HT1080 (cell line): ENCODE data around the gene FRAT1. TPM values are rescaled to one million over a fixed set of nuclear protein-coding genes. Genes with fewer than 3 reads are reported as not detected.
"Not testable (repeated sequence)": the region's sequence is repeated elsewhere in the genome, so short reads cannot be mapped to it uniquely, and the experiment has no call there.

Experiments used
- DNase-seq: peaks from one replicate; pipeline ENCODE4 v3.0.0-alpha.2; 2015; ENCODE audit warnings: low read depth
- polyA plus RNA-seq, 2 experiments: library from polyadenylated mRNA; depleted of rRNA; stranded (reverse); fragments of >200 nt; gene quantifications; 2 replicates each; pipeline ENCODE4 v1.2.3, GENCODE V29; 2015
- total RNA-seq: library from RNA; depleted of rRNA; stranded (reverse); fragments of >200 nt; shearing (Covaris generic); gene quantifications from 2 replicates; pipeline ENCODE4 v1.2.3, GENCODE V29; 2014; rRNA removed

FRAT1 gene, protein sequence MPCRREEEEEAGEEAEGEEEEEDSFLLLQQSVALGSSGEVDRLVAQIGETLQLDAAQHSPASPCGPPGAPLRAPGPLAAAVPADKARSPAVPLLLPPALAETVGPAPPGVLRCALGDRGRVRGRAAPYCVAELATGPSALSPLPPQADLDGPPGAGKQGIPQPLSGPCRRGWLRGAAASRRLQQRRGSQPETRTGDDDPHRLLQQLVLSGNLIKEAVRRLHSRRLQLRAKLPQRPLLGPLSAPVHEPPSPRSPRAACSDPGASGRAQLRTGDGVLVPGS
- total RNA-seq: 3.3 and 4.3 TPM in 2 replicates
- 3.2 and 3.4 TPM in 2 replicates for polyA plus RNA-seq (2015; cell fraction: cytosol; rRNA removed)
- 2.0 and 3.1 TPM in 2 replicates for polyA plus RNA-seq (2015; cell fraction: nucleus; rRNA removed)

DNA sequence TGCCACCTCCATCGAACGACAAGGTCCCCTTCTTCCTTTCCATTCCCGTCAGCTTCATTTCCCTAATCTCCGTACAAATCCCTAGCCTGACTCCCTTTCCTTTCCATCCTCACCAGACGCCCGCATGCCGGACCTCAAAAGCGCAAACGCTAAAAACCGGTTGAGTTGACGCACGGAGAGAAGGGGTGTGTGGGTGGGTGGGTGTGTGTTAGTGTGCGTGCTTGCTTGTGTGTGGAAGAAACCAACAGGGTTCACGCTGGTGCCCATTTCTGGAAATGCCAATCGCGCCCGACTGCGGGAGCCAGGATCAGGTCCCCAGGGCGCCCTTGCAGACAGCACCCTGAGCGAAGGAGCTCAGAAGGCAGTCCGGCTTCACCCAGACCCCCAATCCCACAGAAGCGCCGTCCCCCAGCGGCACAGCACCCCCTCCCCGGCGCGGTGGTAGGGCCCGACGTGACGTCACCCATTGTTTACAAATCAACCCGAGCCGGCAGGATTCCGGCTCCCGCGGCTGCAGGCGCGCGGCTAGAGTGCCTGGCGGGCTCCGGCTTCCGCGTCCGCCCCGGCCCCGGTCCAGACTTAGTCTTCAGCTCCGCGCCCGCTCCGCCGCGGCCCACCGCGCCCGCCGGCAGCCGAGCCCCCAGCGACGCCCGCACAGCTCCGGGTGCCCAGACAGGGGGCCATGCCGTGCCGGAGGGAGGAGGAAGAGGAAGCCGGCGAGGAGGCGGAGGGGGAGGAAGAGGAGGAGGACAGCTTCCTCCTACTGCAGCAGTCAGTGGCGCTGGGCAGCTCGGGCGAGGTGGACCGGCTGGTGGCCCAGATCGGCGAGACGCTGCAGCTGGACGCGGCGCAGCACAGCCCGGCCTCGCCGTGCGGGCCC is at the start of gene FRAT1:
Gene FRAT1, plus strand, starts transcription at position 500 of the 880 bp plus-strand sequence. Its CDS starts 183 bp downstream, at position 683.
- peak; percentile 77 for DNase-seq

DNA sequence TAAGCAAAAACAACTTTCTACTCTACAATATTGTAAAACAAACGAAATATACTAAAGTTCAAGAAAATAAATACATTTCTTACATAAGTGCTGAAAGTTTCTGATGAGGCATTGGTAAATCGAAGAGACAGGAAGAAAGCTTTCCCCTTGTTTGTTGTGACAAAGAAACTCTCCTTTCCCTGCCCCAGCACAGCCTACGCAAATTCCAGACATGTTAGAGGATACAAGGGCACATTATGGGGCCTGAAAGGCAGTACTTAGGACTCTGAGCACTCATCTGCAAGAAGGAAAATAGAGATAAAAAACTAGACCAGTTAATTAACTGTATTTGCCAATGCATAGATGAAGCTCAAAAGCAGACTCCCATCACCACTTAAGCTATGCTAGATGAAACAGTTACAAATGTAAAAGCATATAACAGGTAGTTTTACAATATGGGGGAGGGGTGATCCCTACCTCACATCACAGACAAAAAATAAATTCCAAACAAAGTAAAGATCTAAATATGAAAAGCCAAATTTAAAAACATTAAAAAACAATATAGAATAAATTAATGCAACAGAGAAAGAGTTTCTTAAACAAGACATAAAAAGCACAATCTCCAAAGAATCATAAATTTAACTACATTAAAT is 48.4 kb upstream of the FRAT1 start:
- no peak for DNase-seq

DNA sequence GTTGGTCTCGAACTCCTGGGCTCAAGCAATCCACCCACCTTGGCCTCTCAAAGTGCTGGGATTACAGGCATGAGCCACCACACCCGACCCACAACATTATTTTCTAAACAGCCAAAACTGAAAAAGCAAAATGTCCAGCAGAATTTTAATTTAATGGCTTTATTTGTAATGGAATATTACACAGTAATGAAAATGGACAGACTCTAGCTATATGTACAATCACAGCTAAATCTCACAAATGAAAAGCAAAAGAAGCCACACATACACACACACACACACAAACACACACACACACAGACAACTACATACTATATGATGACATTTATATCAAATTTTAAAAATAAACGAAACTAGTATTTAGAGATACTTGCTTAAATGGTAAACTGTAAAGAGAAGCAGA is 45.4 kb upstream of the FRAT1 start:
- DNase-seq: no peak

DNA sequence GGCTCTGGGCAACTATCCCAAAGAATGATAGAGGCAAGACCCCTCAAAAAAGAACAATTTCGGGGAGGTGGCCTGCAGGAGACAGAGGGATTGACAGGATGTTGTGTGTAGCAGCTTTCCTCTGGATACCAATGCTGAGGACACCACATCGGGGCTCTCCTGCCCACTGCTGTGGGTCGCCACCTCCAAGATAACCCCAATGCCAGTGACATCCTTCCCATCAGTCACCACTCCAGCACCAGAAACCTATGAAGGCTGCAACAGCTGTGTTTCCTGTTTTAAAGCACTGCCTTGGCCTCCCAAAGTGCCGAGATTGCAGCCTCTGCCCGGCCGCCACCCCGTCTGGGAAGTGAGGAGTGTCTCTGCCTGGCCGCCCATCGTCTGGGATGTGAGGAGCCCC is 44.2 kb upstream of the FRAT1 start:
- no peak for DNase-seq

DNA sequence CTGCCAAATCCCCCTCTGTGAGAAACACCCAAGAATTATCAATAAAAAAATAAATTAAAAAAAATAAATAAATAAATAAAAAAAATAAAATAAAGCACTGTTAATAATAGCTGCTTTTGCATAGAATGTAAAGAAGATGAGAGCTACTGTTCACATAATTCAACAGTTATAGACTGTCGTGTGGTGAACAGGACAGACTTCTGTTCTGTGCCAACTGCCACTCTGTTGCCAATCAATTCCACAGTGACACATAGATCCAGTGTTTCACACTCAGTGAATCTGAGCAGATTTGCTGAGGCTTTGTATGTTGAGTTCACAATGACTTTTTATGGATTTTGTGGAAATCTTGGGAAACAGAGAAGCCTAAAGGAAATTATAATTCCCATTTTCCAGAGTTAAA is 41.5 kb upstream of the FRAT1 start:
- DNase-seq: no peak

DNA sequence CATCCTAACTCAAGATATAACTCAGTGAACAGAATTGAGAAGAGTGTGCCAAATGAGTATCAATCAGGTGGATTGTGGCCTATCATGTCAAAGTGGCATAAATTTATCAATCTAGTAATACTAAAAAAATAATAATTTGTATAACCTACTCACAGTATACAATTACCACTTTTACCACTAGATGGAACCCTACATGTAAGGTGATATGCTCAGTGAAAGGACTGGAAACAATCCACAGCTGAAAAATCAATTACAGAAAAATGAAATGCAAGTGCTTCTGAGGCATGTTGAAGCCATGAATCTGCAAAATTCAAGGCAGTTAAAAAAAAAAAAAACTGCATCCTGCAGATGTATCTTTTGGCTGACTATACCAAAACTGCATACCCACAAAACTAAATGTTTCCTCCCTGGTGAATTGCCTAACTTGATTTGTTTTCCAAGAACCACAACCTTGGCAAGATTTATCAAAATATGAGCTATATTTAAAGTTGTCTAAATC is 40.5 kb upstream of the FRAT1 start:
- DNase-seq: peak; percentile 60

DNA sequence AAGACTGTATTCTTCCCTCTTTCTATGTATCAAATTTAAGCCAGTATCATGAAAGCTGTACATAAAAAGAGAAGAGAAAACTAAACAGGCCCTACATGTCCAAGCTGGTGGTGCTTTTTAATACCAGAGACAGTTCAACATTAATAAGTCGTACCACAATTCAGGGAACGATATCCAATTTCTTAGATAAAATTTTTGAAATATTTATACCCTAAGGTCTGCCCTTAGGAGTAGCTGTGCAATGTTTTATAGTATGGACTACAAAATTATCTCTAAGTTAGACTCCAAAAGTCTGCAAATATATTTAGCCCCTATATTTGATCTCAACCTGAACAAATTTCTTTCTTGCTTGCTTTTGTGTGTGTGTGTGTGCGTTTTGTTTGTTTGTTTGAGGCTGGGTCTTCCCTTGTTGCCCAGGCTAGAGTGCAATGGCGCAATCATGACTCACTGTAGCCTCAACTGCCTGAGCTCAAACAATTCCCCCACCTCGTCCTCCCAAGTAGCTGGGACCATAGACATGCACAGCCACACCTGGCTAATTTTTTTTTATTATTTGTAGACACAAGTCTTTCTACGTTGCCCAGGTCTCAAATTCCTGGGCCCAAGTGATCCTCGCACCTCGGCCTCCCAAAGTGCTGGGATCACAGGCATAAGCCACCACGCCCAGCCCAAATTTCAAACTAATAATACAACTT is 39.8 kb upstream of the FRAT1 start:
- DNase-seq: peak; percentile 19

DNA sequence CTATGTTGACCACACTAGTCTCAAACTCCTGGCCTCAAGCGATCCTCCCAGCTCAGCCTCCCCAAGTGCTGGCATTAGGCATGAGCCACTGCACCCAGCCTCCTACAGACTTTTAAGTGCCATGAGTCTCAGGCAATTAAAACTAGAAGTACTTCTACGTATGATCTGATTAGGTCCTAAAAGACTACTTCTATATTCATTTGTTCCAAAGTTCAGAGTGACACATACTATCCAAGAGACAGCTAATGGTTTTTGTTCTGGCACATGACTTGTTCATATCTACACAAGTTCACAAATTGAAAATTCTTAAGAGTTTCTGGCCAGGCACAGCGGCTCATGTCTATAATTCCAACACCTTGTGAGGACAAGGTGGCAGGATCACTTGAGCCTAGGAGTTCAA is 38.3 kb upstream of the FRAT1 start:
- DNase-seq: no peak

DNA sequence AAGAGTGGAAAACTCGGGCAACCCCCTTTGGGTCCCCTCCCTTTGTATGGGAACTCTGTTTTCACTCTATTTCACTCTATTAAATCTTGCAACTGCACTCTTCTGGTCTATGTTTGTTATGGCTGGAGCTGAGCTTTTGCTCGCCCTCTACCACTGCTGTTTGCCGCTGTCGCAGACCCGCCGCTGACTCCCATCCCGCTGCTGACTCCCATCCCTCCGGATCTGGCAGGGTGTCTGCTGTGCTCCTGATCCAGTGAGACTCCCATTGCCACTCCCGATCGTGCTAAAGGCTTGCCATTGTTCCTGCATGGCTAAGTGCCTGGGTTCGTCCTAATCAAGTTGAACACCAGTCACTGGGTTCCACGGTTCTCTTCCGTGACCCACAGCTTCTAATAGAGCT is 29.0 kb upstream of the FRAT1 start:
- not testable (repeated sequence) for DNase-seq

DNA sequence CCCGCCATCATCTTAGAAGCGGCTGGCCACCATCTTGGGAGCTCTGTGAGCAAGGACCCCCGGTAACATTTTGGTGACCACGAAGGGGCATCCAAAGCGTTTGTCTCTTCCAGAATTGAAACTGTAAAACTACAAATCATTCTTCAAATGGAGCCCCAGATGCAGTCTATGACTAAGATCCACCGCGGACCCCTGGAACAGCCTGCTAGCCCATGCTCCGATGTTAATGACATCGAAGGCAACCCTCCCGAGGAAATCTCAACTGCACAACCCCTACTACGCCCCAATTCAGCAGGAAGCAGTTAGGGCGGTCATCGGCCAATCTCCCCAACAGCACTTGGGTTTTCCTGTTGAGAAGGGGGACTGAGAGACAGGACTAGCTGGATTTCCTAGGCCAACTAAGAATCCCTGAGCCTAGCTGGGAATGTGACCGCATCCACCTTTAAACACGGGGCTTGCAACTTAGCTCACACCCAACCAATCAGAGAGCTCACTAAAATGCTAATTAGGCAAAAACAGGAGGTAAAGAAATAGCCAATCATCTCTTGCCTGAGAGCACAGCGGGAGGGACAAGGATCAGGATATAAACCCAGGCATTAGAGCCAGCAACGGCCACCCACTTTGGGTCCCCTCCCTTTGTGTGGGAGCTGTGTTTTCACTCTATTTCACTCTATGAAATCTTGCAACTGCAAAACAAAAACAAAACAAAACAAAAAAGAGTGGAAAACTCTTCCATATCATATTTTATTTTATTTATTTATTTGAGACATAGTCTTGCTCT is 28.3 kb upstream of the FRAT1 start:
- not testable (repeated sequence) for DNase-seq

DNA sequence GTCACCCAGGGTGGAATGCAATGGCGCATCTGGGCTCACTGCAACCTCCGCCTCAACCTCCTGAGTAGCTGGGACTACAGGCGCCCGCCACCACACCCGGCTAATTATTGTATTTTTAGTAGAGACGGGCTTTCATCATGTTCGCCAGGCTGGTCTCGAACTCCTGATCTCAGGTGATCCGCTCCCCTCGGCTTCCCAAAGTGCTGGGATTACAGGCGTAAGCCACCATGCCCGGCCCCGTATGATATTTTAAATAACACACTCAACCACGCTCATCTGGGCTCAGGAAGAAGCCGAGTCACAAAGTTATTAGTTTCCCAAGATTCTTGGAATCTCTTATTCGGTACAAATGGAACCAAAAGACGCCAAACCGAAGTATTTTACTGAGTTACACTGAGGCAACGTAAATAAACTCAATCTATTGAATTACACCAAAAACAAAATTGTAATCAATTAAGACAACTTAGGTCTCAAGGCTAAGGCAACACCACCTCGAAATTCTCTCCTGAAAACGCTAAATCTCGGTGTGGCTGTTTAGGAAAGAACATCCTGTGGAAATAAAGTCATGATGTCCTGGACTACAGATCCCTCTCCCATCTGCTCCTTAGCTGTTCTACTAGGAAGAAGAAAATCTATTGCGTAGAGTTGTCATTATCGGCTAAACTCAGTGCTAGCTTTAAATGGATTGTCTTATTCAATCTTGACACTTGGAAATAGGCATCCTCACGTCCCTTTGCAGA is 27.5 kb upstream of the FRAT1 start:
- DNase-seq: no peak

DNA sequence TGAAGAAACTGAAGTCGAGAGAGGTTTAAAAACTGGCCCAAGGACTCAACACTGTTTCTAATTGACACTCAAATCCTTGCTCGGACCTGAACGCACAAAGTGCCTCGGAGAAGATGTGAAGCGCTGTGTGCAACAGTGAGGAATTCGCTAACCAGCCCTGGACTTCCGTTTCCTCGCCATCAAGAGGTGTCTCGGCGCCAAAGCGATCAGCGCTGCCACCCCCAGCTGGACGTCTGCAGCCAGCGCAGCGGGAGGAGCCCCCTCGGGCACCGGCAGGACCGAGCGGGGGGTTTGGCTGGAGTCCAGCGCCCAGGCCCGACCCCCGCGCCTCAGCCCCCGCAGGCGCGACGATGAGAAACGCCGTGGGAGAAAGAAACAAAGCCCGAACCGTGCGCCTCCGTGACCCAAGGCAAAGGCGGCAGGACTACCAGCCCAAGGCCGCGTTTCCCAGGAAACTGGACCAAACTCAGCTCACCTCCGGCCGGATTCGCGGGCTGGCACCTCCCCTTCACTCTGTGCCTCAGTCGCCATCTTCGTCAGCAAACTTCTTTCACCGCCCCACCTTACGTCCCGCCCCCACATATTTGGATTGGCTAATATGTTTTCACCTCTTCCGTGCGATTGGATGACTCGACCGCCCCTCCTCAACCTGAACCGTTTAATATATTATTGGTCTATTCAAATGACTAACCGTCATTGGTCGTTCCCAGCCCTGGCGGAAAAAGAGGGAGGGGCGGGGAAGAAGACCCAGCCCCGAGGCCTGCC is 26.8 kb upstream of the FRAT1 start, which contains the start of gene ARHGAP19:
Gene ARHGAP19, minus strand, starts transcription at position 541 of the 765 bp plus-strand sequence. Its CDS starts 10 bp downstream, at position 531.
- peak; percentile 99 for DNase-seq

DNA sequence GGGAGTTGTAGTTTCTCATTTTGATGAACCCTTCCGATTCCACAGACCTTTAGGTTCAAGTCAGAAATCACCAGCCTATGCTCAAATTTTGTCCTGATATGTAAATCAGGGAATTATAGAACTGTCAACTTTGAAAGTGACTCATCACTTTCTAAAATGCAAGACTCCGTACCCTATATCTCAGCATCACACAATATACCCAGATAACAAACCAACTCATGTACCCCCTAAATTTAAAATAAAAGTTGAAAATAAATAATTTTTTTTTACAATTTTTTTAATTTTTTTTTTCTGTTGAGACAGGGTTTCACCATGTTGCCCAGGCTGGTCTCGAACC is 26.2 kb upstream of the FRAT1 start:
- DNase-seq: no peak

DNA sequence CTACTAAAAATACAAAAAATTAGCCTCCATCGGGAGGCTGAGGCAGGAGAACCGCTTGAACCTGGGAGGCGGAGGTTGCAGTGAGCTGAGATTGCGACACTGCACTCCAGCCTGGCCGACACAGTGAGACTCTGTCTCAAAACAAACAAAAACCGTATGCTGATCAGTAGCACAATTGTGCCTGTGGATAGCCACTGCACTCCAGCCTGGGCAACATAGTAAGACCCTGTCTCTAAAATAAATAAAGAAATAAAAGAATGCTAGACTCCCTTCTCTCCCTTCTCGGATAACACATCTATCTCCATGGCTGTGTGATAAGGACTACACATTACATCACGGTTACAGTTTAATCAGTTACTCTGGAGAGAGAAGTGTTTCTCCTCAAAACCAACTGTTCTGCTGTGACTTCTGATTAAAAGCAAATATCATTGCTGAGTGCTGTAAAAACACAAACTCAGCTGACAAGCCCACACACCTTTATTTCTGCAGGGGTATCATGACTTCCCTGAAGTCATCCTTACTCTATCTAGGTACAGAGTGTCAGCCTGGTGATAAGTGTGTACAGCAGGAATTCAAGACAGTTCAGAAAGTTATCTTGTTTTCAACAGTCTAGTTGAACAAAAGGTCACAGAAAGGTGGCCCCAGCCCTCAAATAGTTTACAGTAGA is 21.4 kb upstream of the FRAT1 start:
- DNase-seq: no peak

DNA sequence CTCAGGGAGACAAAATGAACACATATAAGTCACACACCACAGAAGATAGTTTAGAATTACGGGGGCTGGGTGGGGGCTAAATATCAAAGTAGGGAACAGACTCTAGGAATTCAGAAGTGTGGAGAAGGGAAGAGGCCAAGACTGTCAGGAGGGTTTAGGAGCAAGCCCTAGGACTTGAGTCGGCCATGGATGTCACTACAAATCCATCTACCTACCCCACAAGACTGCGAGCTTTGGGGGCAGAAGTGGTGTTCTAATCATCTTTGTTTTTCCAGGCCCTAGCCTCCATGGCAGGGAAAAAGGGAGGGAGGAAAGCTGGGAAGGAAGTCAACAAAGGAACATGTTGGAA is 20.9 kb upstream of the FRAT1 start:
- DNase-seq: no peak

DNA sequence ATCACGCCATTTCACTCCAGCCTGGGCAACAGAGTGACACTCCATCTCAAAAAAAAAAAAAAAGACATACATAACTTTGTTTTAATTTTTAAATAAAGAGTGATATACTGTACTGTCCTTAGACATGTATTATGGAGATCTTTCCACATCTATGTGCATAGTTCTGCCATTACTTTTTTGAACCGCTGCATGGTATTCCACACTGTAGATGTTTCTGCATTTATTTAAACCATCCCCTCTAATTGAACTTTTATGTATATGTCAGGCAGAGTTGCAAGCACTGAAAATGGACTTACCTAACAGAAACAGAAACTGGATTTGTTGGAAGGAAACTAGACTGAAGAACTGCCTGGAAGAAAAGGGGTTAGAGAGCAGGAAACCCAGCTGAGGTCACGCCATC is 18.1 kb upstream of the FRAT1 start:
- DNase-seq: no peak

DNA sequence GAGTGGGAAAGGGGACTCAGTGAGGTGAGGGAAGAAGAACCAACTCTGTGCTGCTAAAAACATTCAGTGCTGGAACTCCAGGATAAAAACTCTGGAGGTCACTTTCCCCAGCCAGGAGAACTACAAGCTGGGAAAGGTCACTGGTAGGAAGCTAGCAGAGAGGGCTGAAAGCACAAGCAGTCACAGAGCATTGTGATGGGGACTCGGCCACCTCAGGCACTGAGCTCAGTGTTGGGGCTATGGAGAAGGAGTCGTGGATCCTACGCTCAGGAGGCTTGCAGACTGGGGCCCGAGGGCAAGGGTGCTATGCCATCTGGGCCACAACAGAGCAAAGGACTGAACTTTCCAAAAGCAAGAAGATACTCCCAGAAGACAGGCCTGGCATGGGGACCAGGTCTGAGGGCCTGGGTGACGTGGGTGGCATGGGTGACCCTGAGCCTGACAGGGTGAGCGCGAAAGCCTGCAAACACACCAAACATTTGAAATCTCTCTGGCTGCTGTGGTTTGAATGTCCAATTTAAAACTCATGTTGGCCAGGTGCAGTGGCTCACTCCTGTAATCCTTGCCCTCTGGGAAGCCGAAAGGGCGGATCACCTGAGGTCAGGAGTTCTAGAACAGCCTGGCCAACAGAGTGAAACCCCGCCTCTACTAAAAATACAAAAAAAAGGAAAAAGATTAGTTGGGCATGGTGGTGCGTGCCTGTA is 16.8 kb upstream of the FRAT1 start:
- no peak for DNase-seq

DNA sequence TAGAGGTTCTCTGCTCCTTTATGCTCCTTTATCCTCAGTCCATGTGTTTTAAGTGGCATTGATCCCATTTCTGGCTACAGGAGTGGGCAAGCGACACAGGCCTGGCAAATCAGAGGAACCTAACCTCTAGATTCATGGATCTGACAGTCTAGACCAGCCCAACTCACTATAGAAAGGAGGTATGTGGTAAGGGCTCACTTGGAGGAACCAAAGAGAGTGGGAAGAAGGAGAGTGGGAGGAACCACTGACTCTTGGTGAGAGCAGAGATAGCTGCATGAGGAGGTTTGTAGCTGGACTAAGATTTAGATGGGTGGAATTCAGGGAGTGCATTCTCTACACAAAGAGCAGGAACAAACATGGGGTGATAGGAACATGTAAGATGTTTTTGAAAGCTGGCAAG is 11.6 kb upstream of the FRAT1 start:
- DNase-seq: no peak
